Tibial artery (tissue), 4 donors: ENCODE results near the gene MED13.

Experiments used
- DNase-seq, 2 donors: peaks; one replicate each; pipeline ENCODE4 v3.0.0-alpha.2; 2019
- H3K27ac ChIP-seq, 2 donors: fragments of 200-600 bp; sonication (generic) in 1 of 2; 1 replicate in 1 of 2; 2 replicates in 1 of 2; pipeline ENCODE4 v1.5.1; 2018 to 2019; ENCODE audit warnings: mild to moderate bottlenecking in 1 of 2
- H3K27me3 ChIP-seq, 2 donors: fragments of 200-600 bp; sonication (generic) in 1 of 2; one replicate each; pipeline versions ENCODE4 v1.5.1 to v1.6.0; 2016 to 2019
- H3K36me3 ChIP-seq, 3 donors: fragments of 200-600 bp; sonication (generic) in 2 of 3; one replicate each; pipeline ENCODE4 v1.5.1; 2016 to 2019; ENCODE audit warnings: mild to moderate bottlenecking in 2 of 3
- H3K4me1 ChIP-seq, 4 donors: fragments of 200-600 bp; sonication (generic) in 2 of 4; 1 replicate in 3 of 4; 2 replicates in 1 of 4; pipeline ENCODE4 v1.5.1; 2016 to 2019
- H3K4me3 ChIP-seq, 2 donors: fragments of 200-600 bp; sonication (generic) in 1 of 2; 1 replicate in 1 of 2; 2 replicates in 1 of 2; pipeline ENCODE4 v1.5.1; 2018 to 2019; ENCODE audit warnings: mild to moderate bottlenecking in 2 of 2
- H3K9me3 ChIP-seq, 3 donors: fragments of 200-600 bp; sonication (generic) in 1 of 3; one replicate each; pipeline ENCODE4 v1.5.1; 2016 to 2019
- intact Hi-C: fragments of 100-400 bp; cut with DNase I; formaldehyde crosslinking; loops from one replicate; pipeline ENCODE4 v1.15.0; 2023; ENCODE audit warnings: low total_unique reads
- TF ChIP-seq, protein P1 (sequence below), 2 experiments: fragments of 200-600 bp in 1 of 2; fragments of 450-650 bp in 1 of 2; IDR thresholded peaks; one replicate each; pipeline ENCODE4 v1.5.1; 2017 to 2019; ENCODE audit warnings: antibody characterized with exemption in 2 of 2, mild to moderate bottlenecking in 1 of 2, moderate library complexity in 1 of 2

MED13 gene

DNA sequence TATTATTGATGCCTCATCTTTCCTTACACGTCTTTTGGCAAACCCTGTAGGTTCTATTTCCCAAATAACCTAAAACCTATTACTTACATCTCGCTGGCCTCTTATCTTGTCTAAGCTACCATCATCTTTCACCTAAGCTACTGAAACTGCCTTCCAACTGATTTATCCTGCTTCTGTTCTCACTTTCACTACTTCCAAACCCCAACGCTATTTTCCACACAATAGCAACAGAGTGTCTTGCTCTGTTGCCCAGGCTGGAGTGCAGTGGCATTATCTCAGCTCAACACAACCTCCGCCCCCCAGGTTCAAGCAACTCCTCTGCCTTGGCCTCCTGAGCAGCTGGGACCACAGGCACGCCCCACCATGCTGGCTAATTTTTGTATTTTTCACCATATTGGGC lies 84.5 kb downstream of the MED13 start:
- intact Hi-C loops = no loop called here
- TF ChIP-seq, protein P1, sequence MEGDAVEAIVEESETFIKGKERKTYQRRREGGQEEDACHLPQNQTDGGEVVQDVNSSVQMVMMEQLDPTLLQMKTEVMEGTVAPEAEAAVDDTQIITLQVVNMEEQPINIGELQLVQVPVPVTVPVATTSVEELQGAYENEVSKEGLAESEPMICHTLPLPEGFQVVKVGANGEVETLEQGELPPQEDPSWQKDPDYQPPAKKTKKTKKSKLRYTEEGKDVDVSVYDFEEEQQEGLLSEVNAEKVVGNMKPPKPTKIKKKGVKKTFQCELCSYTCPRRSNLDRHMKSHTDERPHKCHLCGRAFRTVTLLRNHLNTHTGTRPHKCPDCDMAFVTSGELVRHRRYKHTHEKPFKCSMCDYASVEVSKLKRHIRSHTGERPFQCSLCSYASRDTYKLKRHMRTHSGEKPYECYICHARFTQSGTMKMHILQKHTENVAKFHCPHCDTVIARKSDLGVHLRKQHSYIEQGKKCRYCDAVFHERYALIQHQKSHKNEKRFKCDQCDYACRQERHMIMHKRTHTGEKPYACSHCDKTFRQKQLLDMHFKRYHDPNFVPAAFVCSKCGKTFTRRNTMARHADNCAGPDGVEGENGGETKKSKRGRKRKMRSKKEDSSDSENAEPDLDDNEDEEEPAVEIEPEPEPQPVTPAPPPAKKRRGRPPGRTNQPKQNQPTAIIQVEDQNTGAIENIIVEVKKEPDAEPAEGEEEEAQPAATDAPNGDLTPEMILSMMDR (IDR thresholded peaks at IDR 0.05) = no peak
- peaks cover 40 to 87% (median 69%) of the 10 kb centered on the region in 3 donors for H3K36me3 ChIP-seq

DNA sequence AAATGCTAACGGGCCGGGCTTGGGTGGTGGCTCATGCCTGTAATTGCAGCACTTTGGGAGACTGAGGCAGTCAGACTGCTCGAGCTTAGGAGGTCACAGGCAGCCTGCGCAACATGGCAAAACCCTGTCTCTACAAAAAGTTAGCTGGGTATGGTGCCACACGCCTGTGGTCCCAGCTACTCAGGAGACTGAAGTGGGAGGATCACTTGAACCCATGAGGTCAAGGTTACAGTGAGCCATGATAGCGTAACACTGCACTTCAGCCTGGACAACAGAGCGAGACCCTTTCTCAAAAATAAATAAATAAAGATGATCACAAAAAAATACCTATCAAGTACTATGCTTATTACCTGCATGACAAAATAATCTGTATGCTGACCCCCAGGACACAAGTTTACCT lies 91.0 kb downstream of the MED13 start:
- peaks cover 43 to 71% (median 47%) of the 10 kb centered on the region in 3 donors for H3K36me3 ChIP-seq
- TF ChIP-seq, protein P1 (IDR thresholded peaks at IDR 0.05) = no peak
- DNase-seq = no peak
- H3K4me1 ChIP-seq = no peaks in the 10 kb centered on the region
- no peaks in the 10 kb centered on the region for H3K9me3 ChIP-seq
- no peaks in the 10 kb centered on the region for H3K27me3 ChIP-seq
- intact Hi-C loops = no loop called here
- no peak overlapping the region for H3K27ac ChIP-seq
- no peak overlapping the region for H3K4me3 ChIP-seq

More for the DNA sequence above, 84.5 kb downstream of the MED13 start:
- Histone ChIP-seq H3K27me3 (no peaks in the 10 kb centered on the region), H3K27ac (no peak overlapping the region), H3K9me3 (no peaks in the 10 kb centered on the region), H3K4me3 (no peak overlapping the region), H3K4me1 (no peaks in the 10 kb centered on the region)
- DNase-seq = no peak

DNA sequence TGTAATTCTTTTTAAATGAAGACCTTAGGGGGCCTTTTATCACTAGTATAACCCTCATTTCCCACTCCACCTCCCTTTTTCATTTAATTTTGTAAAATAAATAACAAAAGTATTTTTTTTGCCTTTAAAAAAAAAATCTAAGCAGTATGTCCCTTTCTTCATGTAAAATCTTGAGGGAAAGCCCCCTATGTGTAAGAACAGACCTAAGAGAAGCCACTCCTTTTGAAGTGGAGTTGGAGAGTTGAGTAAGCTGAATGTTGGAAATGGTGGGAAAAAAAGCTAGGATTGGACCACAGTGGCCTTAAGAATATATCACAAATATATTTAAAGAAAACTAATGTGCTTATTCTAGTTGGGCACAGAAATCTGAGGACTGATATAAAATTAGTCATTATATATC lies 92.8 kb downstream of the MED13 start:
- Histone ChIP-seq H3K27me3 (no peaks in the 10 kb centered on the region), H3K27ac (no peak overlapping the region), H3K36me3 (peaks cover 52 to 75% (median 56%) of the 10 kb centered on the region in 3 donors), H3K4me3 (no peak overlapping the region), H3K4me1 (no peaks in the 10 kb centered on the region), H3K9me3 (no peaks in the 10 kb centered on the region)
- intact Hi-C loops = no loop called here
- TF ChIP-seq, protein P1 (IDR thresholded peaks at IDR 0.05) = no peak
- DNase-seq = no peak

DNA sequence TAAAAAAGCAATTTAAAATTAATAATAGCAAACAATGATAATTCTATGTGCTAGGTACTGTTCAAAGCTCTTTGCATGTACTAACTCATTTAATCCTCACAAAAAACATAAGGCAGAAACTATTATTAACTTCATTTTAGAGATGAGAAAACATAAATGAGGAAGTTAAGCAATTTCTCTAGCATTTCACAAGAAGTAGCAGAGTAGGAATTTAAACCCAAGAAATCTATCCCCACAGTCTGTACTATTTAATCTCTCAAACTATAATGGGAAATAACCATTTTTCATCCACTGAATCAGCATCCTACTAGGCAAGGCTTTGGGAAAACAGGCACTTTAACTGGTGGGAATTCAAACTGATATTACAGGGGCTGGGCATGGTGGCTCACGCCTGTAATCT lies 95.0 kb downstream of the MED13 start:
- H3K27me3 ChIP-seq = no peaks in the 10 kb centered on the region
- H3K27ac ChIP-seq = no peak overlapping the region
- H3K9me3 ChIP-seq = no peaks in the 10 kb centered on the region
- H3K36me3 ChIP-seq = peaks cover 57 to 83% (median 61%) of the 10 kb centered on the region in 3 donors
- intact Hi-C loops = no loop called here
- TF ChIP-seq, protein P1 (IDR thresholded peaks at IDR 0.05) = no peak
- H3K4me1 ChIP-seq = no peaks in the 10 kb centered on the region
- no peak for DNase-seq
- no peak overlapping the region for H3K4me3 ChIP-seq

DNA sequence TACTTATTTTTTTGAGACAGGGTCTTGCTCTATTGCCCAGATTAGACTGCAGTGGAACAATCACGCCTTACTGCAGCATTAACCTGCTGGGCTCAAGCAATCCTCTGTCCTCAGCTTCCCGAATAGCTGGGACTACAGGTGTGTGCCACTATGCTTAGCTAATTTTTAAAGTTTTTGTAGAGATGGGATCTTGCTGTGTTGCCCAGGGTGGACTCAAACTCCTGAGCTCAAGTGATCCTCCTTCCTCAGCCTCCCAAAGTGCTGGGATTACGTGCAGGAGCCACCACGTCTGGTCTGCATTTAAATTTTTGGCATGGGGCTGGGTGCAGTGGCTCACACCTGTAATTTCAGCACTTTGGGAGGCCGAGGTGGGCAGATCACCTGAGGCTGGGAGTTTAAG lies 96.3 kb downstream of the MED13 start:
- H3K9me3 ChIP-seq = no peaks in the 10 kb centered on the region
- H3K27ac ChIP-seq = no peak overlapping the region
- H3K4me3 ChIP-seq = no peak overlapping the region
- DNase-seq = no peak
- H3K4me1 ChIP-seq = no peaks in the 10 kb centered on the region
- TF ChIP-seq, protein P1 (IDR thresholded peaks at IDR 0.05) = no peak
- intact Hi-C loops = no loop called here
- H3K27me3 ChIP-seq = no peaks in the 10 kb centered on the region
- H3K36me3 ChIP-seq = peaks cover 70 to 90% (median 74%) of the 10 kb centered on the region in 3 donors

DNA sequence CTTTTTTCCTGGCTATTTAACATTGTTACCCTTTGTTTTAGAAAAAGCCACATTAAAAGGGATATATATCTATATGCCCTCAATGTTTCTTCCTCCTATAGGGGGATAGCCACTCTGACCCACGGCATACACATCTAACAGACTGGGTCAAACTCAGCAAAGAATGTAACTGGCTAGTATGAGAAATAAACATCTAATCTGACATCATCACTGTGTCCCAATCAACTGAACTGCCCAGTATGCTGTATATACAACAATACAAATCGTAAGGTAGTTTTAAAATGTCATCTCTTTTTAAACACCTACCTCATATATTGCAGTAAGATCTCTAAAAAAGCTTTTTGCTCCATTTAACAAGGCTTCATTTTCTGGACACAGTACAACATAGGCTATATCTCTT lies 97.3 kb downstream of the MED13 start:
- Histone ChIP-seq H3K4me3 (no peak overlapping the region), H3K4me1 (no peaks in the 10 kb centered on the region), H3K36me3 (peaks cover 72 to 93% (median 78%) of the 10 kb centered on the region in 3 donors), H3K9me3 (no peaks in the 10 kb centered on the region), H3K27ac (no peak overlapping the region), H3K27me3 (no peaks in the 10 kb centered on the region)
- no peak for DNase-seq
- intact Hi-C loops = no loop called here
- TF ChIP-seq, protein P1 (IDR thresholded peaks at IDR 0.05) = no peak
